T-helper 2 cell (primary cell): ENCODE results near the gene SLC4A2.
"Not testable (repeated sequence)": the region's sequence is repeated elsewhere in the genome, so short reads cannot be mapped to it uniquely, and the experiment has no call there.

ENCODE experiments used
- DNase-seq, 5 experiments: peaks; one replicate each; pipeline versions ENCODE4 v3.0.0 to v3.0.0-alpha.2; 2012 to 2022

The SLC4A2 gene

DNA sequence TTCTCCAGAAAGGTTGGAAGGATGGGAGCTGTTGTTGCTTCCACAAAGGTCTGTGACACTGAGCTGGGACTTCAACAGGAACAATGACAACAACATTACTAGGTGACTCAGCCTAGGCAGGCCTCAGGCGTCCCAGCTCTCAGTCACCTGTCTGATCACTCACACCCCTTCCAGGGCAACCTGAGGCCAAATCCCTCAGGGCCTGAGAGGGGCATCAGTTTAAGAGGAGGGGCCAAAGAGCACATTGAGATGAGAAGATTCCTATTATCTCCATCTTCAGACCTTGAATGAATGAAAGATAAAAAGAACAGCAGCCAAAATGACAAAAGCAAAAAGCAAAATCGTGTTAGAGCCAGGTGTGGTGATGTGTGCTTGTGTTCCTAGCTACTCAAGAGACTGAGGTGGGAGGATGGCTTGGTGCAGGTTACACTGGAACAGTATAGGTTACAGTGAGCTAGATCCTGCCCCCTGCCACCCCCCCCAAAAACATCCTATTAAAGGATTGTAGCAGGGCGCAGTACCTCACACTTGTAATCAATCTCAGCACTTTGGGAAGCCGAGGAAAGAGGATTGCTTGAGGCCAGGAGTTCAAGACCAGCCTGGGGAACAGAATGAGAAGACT lies 34.8 kb upstream of the SLC4A2 start, which contains the start of gene ATG9B:
Gene ATG9B (minus strand): TSS at position 60 of the 622 bp plus-strand sequence. CDS start 71 bp downstream, outside the sequence.
- DNase-seq: no peak

DNA sequence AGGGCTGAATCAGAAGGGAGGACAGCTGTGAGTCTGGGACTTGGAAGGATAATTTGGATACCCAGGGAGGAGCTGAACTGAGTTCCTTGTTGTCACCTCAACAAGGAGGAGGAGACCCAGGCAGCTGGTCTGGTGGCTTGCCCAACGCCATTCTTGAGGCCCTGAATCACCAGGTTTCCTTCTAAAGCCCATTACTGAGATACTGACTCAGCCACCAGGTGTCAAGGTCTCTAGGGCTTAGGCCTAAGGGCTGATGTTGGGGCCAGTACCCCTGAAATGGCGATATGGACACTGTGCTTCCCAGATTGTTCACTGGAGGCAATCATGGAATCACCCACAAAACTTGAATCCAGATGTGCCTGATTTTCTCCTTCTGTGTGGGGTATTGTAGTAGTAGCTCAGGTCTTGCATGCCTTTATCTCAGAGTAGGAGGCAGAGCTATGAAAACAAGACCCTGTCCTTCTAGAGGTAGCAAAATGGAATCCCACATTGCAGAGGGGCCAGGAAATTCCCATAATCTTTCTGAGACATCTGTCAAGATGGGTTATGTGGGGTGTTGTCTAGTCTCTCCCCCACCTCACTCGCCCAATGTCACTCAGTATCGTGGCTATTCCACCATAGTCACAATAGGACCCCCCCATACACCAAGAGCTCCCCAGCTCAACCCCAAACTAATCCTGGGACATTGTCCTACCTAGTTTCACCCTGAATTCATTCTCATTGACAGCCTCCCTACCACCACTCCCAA lies 33.3 kb upstream of the SLC4A2 start:
- no peak for DNase-seq

DNA sequence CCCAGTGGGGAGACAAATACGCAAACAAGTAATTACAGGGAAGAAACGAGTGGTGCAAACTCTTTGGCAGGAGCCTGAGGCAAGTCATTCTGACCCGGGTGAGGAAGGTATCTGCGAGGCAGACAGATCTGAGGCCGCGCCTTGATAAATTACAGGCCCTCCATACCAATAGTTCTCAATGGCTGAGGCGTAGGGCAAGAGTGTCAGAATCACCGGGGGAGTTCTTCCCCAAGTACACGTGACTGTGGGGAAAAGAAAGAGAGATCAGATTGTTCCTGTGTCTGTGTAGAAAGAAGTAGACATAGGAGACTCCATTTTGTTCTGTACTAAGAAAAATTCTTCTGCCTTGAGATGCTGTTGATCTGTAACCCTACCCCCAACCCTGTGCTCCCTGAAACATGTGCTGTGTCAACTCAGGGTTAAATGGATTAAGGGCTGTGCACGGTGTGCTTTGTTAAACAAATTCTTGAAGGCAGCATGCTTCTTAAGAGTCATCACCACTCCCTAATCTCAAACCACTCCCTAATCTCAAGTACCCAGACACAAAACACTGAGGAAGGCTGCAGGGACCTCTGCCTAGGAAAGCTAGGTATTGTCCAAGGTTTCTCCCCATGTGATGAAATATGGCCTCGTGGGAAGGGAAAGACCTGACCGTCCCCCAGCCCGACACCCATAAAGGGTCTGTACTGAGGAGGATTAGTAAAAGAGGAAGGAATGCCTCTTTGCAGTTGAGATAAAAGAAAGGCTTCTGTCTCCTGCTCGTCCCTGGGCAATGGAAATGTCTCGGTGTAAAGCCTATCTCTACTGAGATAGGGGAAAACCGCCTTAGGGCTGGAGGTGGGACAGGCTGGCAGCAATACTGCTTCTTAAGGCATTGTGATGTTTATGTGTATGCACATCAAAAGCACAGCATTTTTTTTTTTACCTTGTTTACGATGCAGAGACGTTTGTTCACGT lies 32.3 kb upstream of the SLC4A2 start:
- DNase-seq: not testable (repeated sequence)

DNA sequence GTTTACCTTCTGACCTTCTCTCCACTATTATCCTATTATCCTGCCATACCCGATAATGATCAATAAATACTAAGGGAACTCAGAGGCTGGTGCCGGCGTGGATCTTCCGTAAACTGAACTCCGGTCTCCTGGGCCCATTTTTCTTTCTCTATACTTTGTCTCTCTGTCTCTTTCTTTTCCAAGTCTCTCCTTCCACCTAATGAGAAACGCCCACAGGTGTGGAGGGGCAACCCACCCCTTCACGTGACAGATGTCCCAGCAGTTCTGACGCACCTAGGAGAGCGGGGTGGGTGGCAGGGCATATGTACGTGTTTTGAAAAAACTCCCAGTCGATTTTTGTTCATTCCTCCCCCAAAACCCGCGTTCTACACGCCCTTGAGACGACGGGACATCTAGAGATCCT lies 31.7 kb upstream of the SLC4A2 start:
- DNase-seq: not testable (repeated sequence)

DNA sequence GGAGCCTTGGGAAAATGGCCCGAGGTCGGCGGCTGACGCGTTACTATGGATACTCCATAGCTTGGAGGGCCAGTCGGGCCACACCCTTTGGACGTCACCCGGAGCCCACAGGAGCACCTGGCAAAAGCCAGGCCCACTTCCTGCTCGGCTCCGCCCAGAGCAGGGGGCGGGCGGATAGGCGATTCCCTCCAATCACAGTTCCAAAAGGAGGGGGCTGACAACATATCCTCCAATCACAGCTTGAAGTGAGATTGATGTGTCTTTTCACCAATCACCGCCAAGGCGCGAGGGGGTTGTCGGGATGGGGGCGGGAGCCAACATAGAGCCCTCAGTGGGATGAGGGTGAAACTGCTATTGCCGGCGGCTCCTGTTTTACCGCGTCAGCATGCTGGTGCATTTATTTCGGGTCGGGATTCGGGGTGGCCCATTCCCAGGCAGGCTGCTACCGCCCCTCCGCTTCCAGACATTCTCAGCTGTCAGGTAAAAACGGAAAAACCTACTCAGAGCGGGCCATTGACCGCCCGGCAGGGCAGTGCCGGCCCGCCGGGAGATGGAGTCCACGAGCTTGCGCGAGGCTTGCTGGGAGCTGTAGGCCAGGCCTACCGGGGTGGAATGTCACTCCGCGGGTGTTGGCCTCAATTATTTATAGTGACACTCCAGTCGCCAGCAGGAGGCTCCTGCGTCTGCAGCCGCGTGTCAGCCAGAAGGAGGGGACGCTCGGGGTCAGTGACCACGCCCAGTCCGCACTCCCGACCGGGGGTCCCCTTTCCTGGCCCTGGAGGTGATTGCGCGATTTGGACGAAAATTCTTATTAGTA lies 31.1 kb upstream of the SLC4A2 start, which contains the start of gene ABCB8:
Gene ABCB8 (plus strand): TSS at position 320 of the 817 bp plus-strand sequence. CDS start 66 bp downstream, at position 386.
- DNase-seq: peak; percentile 83 to 99 (median 97)

DNA sequence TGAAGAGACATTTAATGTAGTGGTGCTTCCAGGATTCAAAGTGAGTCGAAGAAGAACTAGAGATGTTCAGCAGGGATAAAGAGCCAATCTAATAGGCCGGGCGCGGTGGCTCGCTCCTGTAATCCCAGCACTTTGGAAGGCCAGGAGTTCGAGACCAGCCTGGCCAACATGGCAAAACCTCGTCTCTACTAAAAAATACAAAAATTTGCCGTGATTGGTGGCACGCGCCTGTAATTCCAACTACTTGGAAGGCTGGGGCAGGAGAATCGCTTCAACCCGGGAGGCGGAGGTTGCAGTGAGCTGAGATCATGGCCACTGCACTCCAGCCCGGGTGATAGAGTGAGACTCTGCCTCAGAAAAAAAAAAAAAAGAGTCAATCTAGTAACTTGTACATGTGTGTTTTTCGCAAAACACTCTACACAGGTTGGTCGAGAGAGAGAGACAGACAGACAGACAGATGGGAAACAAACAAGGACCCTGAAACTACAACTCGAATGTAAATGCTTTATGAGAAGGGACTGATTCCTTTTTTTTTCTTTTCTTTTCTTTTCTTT lies 30.4 kb upstream of the SLC4A2 start:
- DNase-seq: no peak

DNA sequence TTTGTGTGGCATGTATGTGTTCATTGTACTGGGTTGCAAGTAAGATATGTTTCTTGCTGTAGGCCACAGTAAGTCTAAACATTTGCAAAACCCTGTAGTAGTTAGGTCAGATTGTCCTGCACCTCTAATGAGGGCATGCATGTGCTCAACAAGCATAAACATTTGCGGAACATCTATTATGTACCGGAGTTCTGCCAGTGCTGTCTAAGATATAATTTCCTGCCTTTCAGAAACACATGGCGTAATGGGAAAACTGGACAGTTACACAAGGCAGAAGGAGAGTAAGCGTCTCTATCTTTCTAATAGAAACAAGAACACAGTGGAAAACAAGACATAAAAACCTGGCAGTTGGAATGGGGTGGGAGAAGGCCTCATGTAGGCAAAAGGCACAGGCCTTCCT lies 28.4 kb upstream of the SLC4A2 start:
- no peak for DNase-seq

DNA sequence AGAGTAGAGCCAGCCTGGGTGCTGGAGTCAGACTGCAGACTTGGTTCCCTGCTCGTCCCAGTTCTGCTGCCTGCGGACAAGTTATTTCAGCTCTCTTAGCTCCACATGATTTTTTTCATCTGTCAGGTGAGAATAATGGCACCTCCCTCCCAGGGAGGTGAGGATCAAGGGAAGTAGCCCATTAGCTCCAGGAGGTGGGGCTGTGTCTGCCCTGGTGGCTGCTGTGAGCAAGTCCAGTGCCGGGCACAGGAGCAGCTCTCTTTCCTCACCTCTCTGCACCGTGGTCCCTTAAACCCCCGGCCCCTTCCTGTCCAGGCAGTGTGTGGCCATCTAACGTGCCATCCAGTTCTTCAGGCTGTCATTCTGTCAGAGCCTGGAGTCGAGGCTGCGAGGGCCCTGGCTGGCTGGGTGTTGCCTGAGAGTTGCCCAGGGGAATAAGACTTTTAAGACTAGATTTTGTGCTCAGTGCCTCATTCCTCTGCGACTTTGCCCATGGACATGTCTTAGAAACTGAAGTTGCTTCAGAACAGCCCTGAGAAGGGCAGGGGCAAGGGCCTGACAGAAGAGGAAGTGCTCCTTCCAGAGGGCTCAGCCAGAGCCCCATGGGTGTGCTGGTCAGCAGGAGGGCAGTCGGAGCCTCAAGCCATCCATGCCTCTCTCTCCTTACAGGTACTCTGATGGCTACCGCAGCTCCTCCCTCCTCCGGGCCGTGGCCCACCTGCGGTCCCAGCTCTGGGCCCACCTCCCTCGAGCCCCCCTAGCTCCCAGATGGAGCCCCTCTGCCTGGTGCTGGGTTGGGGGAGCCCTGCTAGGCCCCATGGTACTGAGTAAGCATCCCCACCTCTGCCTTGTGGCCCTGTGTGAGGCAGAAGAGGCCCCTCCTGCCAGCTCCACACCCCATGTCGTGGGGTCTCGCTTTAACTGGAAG lies 26.2 kb upstream of the SLC4A2 start:
- no peak for DNase-seq

DNA sequence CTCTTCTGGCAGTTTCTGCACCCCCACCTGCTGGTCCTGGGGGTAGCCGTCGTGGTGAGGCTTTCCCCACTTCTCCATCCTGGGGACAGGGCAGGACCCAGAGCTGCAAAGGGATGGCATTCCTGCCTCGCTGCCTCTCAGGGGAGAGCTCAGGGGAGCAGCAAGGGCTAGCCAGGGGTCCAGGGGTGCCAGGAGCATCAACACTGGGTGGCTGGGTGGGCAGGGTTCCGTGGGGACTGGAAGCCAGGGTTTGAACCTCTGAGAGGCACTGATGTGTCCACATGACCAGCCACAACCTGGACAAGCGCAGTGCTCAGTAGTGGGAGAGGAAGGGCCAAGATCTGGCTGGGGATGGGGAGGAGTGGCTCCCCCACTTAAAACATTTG lies 25.5 kb upstream of the SLC4A2 start:
- DNase-seq: no peak

DNA sequence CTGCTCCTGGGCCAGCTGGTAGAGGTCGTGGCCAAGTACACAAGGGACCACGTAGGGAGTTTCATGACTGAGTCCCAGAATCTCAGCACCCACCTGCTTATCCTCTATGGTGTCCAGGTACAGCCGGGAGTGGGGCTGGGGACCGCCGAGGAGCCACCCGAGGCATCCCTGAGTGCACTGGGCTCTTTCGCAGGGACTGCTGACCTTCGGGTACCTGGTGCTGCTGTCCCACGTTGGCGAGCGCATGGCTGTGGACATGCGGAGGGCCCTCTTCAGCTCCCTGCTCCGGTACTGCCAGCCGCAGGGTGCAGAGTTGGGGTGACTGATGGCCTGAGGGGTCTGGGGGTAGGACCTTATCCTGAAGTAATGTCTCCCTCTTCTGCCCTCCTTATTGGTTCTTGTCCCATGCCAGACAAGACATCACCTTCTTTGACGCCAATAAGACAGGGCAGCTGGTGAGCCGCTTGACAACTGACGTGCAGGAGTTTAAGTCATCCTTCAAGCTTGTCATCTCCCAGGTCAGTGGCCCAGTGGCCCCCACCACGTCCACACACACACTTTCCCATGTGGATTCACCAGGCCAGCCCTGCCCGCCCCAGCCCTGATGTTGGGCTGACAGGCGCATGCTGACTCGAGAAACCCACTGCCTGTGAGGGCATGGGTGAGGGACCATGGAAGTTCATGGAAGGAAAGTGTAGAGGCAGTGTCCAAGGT lies 24.9 kb upstream of the SLC4A2 start:
- DNase-seq: no peak

DNA sequence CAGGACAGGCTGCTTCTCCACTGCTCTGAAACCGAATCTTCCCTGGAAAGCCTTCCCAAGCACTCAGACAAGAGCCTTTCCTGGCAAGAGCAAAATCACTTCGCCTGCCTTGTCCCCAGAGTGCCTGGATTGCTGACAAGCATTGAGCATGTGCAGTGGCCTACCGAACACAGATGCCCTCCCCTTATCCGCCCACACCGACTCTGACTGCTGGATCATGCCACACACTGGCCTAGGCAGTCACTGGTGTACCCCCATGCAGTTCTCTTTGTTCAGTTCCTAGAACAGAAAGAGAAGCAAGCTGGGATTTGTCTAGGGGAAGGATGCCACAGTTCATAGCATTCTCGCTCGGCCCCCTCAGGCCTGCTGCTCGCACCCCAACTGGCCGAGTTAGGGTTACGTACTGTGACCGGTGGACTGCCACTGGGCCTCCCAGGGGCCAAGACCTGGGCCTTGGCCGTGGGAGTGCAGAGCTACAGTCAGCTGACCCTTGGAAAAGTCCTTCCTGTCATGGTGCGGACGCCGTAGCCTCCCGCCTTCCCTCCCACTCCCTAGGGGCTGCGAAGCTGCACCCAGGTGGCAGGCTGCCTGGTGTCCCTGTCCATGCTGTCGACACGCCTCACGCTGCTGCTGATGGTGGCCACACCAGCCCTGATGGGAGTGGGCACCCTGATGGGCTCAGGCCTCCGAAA lies 24.2 kb upstream of the SLC4A2 start:
- no peak for DNase-seq

DNA sequence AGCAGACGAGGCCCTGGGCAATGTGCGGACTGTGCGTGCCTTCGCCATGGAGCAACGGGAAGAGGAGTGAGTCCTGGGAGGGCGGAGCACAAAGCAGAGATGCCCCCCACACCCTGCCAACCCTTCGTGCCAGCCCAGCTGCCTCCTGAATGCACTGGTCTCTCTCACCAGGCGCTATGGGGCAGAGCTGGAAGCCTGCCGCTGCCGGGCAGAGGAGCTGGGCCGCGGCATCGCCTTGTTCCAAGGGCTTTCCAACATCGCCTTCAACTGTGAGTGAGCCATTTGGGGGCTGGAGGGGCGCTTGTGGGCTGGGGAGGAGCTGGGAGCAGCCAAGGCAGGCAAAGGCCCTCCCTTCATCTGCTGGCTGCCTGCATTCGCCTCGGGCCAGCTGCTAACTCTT lies 23.5 kb upstream of the SLC4A2 start:
- DNase-seq: no peak

DNA sequence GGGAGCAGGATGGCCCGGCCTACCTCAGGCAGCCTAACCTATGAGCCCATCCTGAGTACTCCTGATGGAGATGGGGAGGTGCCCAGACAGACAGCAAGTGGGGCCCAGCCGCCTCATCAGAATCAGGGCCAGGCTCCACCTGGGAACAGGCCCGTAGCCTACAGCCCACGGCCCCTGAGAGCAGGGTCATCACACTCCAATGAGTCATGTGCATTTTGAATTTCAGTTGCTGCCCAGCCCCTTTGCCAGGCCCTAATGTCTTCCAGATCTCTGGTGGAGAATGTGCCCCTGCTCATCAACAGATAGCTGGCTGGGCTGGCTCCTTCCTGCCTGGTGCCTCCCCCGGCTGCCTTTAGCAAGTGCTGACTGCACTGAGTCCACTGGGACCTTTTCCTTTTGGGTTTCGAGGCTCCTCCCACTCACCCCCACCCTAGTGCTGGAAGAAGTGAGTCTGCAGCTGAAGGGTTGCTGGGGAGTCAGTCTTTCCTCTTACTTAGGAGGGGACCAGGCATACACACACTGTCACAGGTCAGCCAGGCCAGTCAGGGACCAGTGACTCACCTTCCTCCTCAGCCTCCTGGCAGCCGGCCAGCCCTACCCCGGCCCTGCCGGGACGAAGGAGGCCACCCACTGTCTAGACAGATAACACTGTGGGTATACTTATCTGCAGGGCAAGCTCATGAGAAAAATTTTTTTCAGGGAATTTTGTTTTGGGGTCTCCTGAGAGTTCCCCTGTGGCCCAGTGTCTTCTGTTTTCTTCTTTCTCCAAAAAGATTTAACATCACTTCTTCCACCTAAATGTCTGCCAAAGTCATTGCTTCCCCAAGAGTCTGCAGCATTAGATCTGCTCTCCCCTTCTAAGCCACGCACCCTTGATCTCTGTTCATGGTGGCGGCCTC lies 20.2 kb upstream of the SLC4A2 start:
- peak in 2 of 5 experiments; percentile 30 to 58 for DNase-seq

DNA sequence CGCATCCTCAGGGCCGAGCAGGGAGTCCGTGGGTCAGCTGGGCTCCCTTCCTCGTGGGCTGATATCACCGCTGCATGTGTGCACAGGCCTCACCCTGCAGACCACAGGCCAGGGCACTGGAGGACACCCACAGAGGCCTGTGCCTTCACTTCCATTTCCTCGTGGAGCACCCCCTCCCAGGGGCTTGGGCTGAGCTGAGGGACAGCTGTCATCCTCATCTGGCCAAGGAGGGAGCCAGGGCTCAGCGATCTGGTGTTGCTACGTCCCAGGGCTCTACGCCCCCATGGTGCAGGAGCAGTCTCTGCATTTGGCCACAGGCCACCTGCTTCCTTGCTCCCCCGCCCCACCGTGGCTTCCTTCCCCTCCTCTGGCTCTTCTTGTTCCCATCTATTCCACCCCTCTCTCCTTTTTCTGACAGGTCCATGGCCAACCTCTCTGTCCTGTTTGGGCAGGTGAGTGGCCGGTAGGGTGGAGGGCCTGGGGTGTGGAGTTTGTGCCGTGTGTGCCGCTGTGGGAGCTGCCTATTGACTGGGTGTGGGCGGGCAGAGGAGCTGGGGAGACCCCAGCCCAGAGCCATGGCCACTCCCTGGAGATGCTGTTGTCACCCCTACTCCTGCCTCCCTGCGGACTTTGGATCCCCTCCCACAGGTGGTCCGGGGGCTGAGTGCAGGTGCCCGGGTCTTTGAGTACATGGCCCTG lies 19.4 kb upstream of the SLC4A2 start:
- no peak for DNase-seq

DNA sequence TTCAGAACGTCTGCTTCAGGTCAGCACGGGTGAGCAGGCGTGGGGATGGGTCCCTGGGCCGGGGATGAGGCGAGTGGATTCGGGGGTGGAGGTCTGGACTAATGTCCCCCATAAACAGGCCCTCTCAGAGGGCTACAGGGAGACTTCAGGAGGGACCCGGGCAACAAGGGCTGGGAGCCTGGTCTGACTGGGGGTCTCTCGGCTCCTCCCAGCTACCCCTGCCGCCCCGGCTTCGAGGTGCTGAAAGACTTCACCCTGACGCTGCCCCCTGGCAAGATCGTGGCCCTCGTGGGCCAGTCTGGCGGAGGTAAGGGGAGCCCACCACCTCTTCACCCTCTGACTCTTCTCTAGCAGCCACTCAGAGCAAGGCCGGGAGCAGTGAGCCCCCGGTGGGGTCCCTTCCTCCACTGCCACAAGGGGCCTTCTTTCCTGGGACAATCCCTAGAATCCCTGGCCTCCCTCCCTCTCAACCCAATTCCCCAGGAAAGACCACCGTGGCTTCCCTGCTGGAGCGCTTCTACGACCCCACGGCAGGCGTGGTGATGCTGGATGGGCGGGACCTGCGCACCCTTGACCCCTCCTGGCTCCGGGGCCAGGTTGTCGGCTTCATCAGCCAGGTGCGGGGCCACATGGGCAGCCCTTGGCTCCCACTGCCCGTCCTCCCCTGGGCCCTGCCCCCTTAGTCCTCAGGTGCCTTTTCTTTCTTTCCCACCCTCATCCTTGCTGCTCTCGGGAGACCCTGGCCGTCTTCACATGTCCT lies 18.6 kb upstream of the SLC4A2 start:
- DNase-seq: no peak

DNA sequence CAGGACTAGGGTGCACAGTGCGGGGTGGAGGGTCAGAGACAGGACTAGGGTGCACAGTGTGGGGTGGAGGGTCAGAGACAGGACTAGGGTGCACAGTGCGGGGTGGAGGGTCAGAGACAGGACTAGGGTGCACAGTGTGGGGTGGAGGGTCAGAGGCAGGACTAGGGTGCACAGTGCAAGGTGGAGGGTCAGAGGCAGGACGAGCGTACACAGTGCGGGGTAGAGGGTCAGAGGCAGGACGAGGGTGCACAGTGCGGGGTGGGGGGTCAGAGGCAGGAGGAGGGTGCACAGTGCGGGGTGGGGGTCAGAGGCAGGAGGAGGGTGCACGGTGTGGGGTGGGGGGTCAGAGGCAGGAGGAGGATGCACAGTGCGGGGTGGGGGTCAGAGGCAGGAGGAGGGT lies 15.9 kb upstream of the SLC4A2 start:
- DNase-seq: not testable (repeated sequence)

DNA sequence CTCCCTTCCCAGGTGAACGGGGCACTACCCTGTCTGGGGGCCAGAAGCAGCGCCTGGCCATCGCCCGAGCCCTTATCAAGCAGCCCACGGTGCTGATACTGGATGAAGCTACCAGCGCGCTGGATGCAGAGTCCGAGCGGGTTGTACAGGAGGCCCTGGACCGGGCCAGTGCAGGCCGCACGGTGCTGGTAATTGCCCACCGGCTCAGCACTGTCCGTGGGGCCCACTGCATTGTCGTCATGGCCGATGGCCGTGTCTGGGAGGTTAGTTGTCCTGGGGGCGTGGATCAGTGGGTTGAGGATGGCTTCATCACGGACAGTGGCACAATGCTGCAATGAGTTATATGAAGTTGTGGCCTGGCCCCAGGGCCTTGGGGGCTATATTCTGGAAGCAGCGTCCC lies 15.4 kb upstream of the SLC4A2 start:
- DNase-seq: no peak
